Stimulated activated CD8-positive, alpha-beta memory T cell treated with anti-CD3 and anti-CD28 coated beads, Interleukin-7, amount 100 ng/mL, for 48 hours (primary cell): ENCODE results near the gene TFCP2.
"Not testable (repeated sequence)": the region's sequence is repeated elsewhere in the genome, so short reads cannot be mapped to it uniquely, and the experiment has no call there.

ENCODE experiments used
- DNase-seq, 2 donors: peaks; one replicate each; pipeline ENCODE4 v3.0.0-alpha.2; 2020; ENCODE audit warnings: low read depth in 1 of 2; ENCODE audit errors: extremely low read depth in 1 of 2

Gene TFCP2

DNA sequence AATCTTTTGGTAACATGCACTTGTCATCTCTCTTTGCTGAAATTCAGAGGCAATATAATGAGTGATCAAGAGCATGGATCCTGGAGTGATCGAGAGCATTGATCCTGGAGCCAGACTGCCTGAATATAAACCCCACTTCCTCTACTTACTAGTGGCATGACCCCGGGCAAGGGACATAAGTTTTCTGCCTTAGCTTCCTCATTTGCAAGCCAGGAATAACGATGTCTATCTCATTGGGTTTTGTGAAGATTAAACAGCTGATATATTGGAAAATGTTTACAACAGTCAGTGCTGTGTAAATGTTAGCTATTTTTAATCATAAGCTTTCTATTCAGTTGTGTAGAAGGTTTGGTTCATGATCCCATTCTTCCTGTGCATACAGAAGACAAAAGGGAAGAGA is 87.2 kb downstream of the TFCP2 start:
- DNase-seq = no peak

DNA sequence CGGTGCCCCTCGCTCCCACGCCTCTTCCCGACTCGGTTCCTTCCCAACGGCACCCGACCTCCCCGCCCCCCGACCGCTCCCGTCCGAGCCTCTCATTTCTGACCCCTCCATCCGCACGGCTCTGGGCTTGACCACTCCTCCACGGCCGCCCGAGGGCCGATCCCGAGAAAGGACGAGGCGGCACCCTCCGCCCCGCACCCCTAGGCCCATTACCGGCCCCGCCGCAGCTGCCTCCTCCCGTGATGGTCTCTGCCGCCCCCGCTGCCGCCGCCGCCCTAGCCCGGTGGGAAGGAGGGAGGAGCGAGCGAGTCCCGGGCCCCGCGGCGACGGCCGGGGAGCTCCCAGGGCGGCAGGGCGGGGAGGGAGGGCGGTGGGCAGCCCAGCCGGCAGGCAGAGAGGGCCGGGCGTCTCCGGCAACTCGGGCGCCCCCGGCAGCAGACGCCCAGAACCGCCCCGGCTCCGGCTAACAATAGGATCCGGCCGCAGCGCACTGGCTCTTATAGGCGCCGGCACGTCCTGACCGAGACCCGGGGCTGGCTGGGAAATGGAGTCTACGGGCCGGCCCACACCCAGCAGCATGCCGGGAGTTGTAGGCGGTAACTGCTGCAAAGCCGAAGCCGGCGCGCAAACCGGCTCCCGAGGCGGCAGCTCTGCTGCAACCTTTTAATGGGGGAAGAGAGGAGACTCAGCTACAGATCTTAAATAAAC is 89.7 kb downstream of the TFCP2 start, which contains the start of gene CSRNP2:
Gene CSRNP2, minus strand, starts transcription at position 471 of the 708 bp plus-strand sequence. CDS start 7,035 bp downstream, outside the sequence.
- peak; percentile 89 to 93 for DNase-seq

DNA sequence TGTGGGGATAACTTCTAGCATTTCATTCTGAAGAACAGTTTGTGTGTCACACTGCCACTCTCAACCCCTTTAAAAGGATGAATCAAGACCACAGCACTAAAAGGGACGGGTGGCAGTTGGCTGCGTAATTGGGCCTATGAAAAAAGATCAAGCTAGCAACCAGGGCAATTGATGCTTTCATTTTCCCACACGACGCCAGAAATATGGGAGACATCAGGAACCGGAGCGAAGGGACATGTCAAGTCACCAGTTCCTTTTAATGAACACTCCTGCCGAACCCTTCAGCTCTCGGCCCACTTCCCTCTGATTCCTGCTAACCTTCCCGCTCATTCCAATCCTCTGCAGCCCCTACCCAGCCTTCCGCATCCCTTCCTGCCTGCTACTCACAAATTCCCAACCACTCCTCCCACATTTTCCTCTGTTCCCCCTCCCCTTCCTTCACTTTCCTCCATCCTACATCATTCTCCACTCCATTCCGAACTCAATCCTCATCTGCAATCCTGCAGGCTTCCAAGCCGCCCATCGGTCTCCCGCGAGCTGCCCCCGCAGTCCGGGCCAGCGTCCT is 90.3 kb downstream of the TFCP2 start:
- DNase-seq = peak in 1 of 2 donors; percentile 8

DNA sequence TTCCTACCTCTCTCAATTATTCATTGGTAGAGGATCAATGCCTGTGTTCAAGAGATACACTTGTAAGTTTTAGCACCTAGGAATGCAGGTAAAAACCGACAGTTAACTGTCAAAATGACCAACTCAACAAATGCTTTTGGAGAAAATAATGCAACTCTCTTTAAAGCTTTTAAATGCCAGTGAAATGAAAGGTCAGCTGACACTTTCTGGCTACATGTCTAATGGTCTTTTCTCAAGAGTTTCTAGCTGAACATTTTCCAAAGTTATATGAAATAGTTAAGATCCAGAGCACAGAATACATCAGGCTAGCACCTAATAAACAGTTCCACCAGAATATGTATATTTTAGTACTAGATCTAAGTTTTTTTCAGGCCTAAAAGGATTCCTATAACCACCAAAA is 91.5 kb downstream of the TFCP2 start:
- DNase-seq = no peak

DNA sequence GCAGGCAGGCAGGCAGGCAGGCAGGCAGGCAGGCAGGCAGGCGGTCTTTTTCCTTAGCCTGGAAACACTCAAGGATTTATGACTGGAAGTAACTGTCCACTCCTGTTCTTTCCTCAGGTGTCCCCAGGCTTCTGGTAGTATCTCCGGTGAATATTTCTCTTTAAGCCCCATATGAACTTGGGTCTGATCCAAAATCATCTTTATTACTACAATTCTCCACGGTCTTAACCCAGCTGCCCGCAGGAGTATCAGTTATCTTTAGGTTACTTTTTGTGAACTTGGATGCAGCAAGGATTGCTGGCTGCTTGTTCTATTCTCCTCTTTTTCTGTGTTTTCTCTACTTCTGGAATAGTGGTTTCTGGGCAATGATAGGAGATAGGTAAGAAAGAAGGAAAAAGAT is 92.8 kb downstream of the TFCP2 start:
- no peak for DNase-seq

DNA sequence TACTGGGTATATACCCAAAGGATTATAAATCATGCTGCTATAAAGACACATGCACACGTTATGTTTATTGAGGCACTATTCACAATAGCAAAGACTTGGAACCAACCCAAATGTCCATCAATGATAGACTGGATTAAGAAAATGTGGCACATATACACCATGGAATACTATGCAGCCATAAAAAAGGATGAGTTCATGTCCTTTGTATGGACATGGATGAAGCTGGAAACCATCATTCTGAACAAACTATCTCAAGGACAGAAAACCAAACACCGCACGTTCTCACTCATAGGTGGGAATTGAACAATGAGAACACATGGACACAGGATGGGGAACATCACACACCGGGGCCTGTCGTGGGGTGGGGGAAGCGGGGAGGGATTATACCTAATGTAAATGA is 94.1 kb downstream of the TFCP2 start:
- DNase-seq = not testable (repeated sequence)

DNA sequence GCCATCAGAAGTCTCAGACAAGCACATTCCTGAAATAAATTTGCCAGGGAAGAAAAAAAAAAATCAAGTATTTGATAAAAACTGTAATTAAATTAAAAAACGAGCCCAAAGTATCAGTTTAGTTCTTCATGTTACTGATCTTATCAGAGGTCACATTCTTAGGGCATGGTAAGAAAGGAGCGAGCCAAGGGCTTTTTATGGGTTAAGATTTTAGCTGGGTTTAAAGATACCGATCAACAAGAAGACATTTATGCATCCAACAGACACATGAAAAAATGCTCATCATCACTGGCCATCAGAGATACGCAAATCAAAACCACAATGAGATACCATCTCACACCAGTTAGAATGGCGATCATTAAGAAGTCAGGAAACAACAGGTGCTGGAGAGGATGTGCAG is 94.6 kb downstream of the TFCP2 start:
- not testable (repeated sequence) for DNase-seq

DNA sequence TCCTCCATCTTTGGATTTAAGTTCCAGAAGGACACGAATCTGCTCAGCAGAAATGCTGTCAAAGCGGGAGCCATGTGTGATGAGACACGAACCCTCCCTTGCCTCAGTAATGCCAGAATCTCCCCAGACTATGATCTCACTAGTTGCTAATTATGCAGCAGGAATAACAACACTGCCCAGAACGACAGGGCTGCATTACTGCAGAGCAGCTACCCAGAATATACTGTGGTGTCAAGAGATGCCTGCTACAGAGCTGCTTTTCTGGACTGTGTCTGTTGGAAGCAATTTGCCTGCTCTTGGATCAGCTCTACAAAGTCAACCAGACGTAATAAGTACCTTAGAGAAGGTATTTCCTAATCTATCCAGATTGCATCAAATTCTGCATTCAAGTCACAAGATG is 95.0 kb downstream of the TFCP2 start:
- DNase-seq = no peak

DNA sequence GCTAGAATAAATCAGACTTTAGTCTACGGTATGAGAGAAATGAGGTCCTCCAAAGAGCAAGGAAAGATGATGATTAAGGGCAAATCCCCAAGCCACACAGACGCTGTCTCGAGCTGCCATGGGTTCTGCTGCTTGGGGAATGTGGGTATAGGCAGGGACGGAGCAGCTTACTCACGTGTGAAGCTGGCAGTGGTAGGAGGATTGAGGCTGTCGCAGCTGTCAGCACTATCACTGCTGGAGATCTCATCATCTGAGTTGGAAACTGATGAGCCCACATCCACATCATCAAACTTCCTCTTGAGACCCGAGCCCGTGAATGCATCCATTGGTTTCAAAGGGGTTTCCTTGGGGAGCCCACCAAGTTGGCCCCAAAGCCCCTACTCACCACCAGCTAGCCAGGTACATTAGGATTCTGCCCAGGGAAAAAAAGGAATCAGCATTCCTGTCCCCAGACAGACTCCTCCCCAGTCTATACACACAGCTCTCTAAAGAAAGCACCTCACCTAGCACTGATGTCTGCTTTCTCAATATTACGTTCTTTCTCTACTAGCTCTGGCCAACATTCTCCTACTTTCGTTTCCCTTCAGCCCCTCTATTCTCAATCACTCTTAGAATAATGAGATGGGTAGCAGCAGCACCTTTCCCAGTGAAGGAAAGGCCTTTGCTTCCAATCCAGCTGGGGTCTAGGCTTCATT is 96.6 kb downstream of the TFCP2 start:
- DNase-seq = peak in 1 of 2 donors; percentile 31

DNA sequence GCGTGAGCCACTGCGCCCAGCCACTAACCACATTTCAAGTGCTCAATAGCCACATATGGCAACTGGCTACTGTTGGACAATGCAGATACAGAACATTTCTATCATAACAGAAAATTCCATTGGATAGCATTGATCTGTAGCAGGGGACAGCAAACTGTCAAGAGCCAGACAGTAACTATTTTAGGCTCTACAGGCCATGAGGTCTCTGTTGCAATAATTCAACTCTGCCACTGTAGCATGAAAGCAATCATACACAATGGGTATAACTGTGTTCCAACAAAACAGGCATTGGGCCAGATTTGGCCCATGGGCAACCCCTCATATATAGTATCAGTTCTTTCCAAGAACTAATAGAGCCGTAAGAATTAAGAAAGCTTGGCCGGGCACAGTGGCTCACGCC is 97.5 kb downstream of the TFCP2 start:
- no peak for DNase-seq

DNA sequence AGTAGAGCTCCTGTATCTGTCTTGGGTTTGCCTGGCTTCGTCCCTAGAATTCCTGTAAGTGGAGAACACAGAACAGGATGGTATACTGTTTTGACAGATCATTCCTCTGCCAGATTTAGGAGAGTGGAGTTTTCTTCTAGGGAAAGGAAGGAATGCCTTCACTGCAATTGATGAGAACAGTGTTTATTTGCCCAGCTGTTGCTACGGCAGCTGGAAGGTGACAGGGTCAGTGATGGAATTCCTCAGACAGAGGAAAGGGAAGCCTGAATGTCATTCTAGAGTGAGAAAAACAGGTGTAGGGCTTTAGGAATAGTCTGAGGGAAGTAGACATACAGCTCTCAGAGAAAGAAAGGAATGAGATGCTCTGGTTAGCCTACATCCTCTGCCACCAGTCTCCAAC is 101.3 kb downstream of the TFCP2 start:
- no peak for DNase-seq

DNA sequence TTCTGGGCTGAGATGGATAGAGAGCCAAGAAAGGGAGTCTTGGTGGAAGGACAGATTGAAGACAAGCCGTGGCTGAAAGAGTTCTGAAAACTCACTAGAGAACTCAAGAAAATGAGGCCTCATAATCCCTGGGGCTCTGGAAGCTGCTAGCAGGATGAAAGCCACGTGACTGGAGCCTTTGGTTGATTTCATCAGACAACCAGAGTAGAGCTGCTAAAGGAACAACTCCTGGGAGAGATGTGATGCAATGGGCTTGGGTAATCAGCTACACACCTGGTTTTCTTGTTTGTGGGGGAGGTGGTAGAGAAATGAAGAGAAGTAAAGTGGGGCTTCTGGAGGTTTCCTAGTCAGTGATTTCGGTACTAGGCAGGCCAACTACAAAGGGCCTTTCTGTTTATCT is 102.9 kb downstream of the TFCP2 start:
- no peak for DNase-seq

DNA sequence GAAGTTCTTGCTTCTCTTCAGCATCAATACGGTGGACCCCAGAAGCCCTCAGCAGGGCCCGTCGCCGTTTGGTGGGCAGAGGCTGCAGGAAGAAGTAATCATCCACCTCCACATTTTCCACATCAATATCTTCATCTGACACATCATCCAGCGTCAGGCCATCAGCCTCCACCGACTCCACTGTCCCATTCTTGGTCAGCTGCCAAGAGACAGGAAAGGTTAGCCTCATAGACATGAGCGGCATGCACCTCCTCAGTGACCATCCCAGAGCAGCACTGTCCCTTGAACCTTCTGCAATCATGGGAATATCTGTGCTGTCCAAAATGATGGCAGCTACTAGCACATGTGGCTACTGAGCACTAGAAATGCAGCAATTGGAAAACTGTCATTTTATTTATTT is 105.2 kb downstream of the TFCP2 start:
- DNase-seq = no peak

DNA sequence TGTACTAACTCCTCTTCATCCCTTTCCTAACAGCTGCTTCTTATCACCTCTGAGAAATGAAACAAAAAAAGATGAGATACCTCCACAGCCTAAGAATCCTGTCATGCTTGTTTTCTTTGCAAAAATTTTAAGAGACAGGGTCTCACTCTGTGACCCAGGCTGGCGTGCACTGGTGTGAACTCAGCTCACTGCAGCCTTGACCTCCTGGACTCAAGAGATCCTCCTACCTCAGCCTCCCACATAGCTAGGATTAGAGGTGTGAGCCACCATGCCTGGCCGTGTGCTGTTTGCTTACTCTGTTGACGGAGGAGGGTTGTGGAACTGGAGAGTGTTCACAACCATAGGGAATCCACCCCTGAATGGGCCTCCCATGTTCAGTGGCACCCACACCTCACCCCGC is 105.7 kb downstream of the TFCP2 start:
- DNase-seq = no peak

DNA sequence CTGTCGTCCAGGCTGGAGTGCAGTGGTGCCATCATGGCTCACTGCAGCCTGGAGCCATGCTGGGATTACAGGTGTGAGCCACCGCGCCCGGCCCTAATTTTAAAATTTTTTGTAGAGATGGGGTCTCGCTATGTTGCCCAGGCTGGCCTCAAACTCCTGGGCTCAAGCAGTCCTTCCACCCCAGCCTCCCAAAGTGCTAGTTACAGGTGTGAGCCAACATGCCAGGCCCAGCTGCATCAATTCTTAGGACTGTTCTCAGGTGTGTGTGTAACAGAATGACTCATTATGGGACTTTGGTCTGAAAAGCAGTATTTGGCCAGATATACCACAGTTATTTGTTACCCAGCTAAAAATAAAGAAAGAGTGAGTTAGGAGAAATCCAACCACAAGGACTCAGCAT is 107.4 kb downstream of the TFCP2 start:
- DNase-seq = no peak

DNA sequence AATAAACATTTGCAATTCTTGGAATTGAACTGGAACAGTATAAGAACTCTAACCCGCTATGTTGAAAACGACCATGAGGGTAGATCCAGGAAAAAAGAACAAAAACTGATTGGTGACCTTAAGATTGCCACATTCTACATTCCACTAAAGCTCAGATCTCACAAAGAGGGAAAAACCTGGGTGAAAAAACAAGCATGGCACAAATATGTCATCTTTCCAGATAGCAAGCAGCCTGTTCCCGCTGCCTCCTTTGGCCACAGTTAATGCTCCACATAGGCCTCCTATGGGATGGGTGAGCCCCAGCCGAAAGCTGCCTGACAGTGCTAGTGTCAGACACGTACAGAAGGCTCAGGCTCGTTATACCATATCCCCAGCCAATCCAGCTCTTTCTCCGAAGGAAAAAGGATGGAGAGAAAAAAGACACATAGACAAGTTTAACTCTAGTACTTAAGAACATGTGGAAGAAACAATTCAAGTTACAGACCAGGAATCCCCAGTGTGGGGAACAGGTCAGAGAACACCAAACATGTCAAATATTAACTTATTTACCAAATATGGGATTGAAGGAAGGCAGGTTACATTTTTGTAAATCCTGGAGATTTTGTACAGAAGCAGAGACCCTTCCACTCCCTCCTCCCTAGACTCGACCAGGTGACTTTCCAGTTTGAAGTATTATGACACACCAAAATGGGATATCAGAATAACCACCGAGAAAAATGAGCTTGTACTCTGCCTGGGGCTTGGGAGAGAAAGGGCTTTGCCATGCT is 110.1 kb downstream of the TFCP2 start:
- DNase-seq = no peak

DNA sequence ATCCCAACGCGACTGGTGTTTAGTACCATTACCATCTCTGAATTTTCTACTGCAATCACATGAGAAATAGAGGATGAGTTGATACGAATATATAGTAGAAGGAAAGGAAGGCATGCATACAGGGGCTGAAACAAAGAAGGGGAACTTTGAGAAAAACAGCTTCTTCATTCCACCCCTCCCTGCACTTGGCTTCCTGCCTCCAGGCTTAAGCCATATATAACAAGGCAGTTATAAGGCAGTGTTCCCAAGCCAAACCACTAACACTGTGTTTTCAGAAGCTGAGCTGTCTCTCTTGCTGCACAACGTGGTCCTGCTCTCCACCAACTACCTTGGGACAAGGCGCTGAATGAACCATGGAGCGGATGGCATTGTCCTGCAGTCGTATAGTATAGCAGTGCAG is 113.8 kb downstream of the TFCP2 start:
- DNase-seq = no peak

DNA sequence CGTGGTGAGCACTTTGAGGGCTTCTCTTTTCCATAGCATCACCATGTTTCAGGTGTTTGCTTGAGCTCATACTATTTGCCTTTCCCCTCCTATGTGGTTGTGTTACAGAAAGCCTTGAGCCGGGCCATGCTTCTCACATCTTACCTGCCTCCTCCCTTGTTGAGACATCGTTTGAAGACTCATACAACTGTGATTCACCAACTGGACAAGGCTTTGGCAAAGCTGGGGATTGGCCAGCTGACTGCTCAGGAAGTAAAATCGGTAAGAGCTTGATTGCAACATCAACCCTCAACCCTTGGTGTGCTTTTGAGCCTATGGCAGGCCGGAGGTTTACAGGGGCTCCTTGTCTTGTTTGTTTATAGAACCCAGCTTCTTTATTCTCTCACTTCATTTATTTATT is 116.7 kb downstream of the TFCP2 start:
- DNase-seq = no peak

DNA sequence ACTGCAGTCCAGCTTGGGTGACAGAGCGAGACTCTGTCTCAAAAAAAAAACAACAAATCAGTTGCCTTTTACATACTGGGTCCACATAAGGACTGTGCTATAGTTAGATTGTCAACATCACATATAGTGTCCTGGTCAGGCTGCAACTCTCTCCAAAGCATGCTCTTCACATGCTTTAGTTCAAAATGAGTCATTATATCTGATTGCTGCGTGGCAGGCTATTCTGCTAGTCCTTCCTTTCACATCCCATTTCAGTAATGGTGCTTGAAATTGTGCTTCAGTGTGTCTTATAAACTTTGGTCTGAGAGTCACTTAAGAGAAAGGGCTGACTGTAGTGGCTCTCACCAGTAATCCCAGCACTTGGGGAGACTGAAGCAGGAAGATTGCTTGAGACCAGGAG is 117.9 kb downstream of the TFCP2 start:
- DNase-seq = no peak

DNA sequence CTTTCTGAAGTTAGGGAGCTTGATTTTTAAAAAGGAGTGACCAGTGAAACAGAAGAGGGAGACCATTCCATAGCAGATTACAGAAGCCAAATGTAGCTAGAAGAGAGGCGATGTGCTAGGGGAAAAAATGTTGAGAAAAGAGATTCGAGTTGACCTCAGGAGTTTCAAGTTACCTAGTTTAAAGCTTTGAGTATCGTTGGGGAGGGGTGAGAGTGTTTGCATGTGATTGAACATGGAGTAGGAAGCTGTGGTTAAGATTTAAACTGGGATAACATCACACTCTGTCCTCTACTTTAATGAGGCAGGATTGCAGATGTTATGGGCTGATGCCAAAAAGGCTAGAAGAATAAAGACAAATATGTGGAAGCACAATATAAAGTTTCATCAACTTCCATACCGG is 121.1 kb downstream of the TFCP2 start:
- DNase-seq = no peak

DNA sequence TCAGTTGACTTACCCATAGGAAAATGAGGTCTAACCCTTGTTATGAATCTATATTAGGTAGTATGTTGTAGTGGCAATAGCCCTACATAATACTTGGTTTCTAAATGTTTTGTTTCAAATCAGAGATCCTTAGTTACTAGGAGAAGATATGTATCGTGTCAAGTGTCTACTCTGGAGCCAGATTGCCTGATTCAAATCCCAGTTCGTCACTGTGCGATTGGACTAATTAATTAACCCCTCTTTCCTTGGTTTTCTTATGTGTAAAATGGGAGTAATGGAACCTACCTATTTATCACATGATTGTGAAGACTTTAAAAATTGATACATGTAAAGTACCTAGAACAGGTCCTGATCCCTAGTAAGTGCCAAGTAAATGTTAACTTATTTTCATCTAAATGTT is 123.4 kb downstream of the TFCP2 start:
- no peak for DNase-seq
